ENCODE measurements around the gene NME9. TPM values are rescaled to one million over a fixed set of nuclear protein-coding genes. Genes with fewer than 3 reads are reported as not detected.

Gene NME9
- total RNA-seq, 6 experiments from 2014 or later: not detected

DNA sequence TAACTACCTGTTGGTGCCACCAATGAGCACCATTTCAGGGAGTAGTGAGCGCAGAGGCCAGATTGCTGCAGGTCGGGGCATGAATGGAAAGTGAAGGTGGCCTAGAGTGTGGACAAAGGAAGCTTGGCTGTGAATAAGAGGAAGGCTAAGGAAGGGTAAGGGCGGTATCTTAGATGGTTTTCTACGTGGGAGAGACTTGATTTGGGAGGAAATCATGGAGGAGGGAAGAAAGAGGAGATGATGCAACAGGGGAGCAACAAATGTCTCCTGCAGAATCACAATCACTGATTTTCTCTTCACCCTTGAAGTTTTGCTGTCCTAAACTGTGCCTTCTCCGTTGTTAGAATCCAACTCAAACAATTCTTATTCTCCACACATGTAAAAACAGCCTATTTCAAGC, 21.8 kb downstream of the NME9 start:
- Mint-ChIP-seq H3K27me3 (ENCODE audit: insufficient read depth) (peaks cover 16% of the 10 kb centered on the region), H3K4me1 (ENCODE audit: low read depth) (no peaks in the 10 kb centered on the region), H3K36me3 (ENCODE audit: low read depth) (peaks cover 11% of the 10 kb centered on the region), H3K27ac (no peak overlapping the region), H3K9me3 (peaks cover 37% of the 10 kb centered on the region), H3K4me3 (no peak overlapping the region)
- DNase-seq: no peak
- TF ChIP-seq, protein P1, sequence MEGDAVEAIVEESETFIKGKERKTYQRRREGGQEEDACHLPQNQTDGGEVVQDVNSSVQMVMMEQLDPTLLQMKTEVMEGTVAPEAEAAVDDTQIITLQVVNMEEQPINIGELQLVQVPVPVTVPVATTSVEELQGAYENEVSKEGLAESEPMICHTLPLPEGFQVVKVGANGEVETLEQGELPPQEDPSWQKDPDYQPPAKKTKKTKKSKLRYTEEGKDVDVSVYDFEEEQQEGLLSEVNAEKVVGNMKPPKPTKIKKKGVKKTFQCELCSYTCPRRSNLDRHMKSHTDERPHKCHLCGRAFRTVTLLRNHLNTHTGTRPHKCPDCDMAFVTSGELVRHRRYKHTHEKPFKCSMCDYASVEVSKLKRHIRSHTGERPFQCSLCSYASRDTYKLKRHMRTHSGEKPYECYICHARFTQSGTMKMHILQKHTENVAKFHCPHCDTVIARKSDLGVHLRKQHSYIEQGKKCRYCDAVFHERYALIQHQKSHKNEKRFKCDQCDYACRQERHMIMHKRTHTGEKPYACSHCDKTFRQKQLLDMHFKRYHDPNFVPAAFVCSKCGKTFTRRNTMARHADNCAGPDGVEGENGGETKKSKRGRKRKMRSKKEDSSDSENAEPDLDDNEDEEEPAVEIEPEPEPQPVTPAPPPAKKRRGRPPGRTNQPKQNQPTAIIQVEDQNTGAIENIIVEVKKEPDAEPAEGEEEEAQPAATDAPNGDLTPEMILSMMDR (IDR thresholded peaks at IDR 0.05): no peak

DNA sequence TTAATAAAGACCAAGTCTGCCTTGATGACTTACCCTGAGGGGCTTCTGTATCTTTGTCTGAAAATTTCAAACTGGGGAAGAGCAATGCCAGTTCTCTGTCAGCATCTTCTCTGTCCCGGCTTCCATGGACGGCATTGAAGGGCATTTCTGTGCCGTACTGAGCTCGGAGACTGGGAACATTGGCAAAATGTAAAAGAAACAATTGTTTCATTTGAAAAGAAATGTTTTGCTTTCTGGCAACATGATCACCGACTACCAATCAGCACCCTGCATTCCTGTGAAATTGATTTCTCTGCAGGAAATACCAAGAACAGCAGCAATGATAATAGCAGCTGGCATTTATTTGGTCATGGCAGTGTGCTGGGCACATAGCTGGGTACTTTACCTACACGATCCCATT, 26.2 kb downstream of the NME9 start:
- Mint-ChIP-seq H3K4me3 (no peak overlapping the region), H3K4me1 (ENCODE audit: low read depth) (no peaks in the 10 kb centered on the region), H3K36me3 (ENCODE audit: low read depth) (peaks cover 9% of the 10 kb centered on the region; the same call in 1 of the 2 replicates), H3K27me3 (ENCODE audit: insufficient read depth) (peaks cover 1% of the 10 kb centered on the region; the same call in 1 of the 2 replicates), H3K9me3 (peaks cover 13% of the 10 kb centered on the region), H3K27ac (no peak overlapping the region)
- no peak for DNase-seq
- TF ChIP-seq, protein P1 (IDR thresholded peaks at IDR 0.05): no peak

DNA sequence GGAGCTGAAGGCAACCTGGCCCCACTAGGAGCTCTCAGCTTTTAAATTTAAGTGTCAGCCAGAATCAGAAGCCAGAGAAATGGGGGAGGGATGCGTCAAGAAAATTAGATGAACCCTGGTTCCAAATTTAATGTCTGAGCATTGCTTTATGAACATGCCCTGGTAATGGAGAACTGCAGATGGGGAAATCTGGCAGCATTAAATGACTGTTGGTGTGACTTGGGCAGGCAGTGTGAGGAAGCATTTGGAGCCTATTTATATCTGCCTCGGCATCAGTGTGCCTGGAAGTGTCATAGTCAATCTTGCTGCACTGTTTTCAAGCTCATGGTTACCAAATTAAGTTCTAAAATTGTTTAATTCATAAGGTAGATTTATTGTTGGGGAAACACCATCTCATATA, 29.0 kb downstream of the NME9 start:
- TF ChIP-seq, protein P1 (IDR thresholded peaks at IDR 0.05): no peak
- Mint-ChIP-seq H3K27ac (no peak overlapping the region), H3K4me1 (ENCODE audit: low read depth) (no peaks in the 10 kb centered on the region), H3K27me3 (ENCODE audit: insufficient read depth) (no peaks in the 10 kb centered on the region), H3K4me3 (no peak overlapping the region), H3K36me3 (ENCODE audit: low read depth) (no peaks in the 10 kb centered on the region), H3K9me3 (no peaks in the 10 kb centered on the region)
- DNase-seq: no peak

DNA sequence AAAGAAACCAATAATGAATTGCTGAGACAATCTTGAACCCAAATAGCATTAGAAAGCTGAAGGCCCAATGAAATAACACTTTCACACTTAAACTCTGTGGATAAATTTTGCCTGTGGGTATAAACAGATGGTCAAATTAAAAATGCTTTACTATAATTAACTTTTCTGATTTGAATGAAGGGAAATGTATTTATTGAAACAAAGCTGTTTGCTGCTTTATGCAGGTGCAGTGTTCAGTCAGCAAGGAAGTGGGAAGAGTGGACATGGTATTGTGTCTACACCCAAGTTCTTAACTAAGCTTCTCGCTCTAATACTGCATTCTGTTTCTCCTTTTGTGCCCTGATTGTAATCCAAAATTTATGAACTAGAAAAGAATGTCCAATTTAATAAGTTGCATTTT, 31.8 kb downstream of the NME9 start:
- TF ChIP-seq, protein P1 (IDR thresholded peaks at IDR 0.05): no peak
- DNase-seq: no peak
- no peaks in the 10 kb centered on the region for H3K4me1 Mint-ChIP-seq (ENCODE audit: low read depth)
- H3K36me3 Mint-ChIP-seq (ENCODE audit: low read depth): no peaks in the 10 kb centered on the region
- no peak overlapping the region for H3K27ac Mint-ChIP-seq
- H3K4me3 Mint-ChIP-seq: no peak overlapping the region
- H3K9me3 Mint-ChIP-seq: no peaks in the 10 kb centered on the region
- H3K27me3 Mint-ChIP-seq (ENCODE audit: insufficient read depth): no peaks in the 10 kb centered on the region

DNA sequence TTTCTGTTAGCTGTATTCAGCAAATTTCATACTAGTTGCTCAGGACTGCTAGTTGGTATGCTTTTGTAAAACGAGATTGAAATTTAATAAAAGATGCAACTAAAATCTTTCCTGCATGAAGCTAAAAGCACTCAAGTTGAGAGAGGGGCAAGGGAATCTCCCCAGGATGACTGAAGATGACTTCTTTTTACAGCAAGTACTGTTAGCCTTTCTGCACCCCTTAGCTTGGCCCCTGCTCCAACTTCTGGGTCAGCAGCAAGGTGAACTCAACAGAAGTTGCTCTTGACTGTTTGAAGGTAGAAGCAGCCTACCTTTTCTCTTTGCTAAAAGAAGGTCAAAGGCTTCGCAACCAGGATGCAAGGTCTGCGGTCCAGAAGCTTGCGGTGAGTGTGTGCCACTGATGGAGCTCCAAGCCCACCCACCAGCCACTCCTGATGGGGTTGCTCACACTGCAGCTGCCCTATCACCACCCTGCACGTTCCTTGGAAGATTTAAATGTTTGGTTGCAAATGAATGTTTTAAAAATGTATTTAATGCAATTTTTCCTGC, 32.5 kb downstream of the NME9 start:
- Mint-ChIP-seq H3K27ac (no peak overlapping the region), H3K36me3 (ENCODE audit: low read depth) (no peaks in the 10 kb centered on the region), H3K4me1 (ENCODE audit: low read depth) (no peaks in the 10 kb centered on the region), H3K9me3 (no peaks in the 10 kb centered on the region), H3K4me3 (no peak overlapping the region), H3K27me3 (ENCODE audit: insufficient read depth) (no peaks in the 10 kb centered on the region)
- no peak for DNase-seq
- TF ChIP-seq, protein P1 (IDR thresholded peaks at IDR 0.05): no peak

DNA sequence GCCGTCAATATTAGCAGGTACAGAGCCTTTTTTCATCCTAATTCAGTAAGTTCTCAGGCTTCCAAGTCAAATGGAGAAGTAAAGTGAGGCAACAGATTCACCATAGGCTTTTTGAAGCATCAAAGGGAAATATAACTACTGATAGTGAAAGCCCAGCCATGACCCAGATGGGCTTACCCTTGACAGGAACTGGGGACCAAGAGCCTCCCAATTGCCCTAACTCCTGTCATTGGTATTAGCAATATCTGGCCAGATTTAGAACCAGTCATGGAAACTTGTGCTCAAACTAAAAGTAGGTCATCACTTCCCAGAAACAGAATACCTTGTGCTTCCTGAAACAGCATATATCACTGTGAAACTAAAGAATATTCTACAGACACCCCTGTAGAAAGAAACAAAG, 33.0 kb downstream of the NME9 start:
- TF ChIP-seq, protein P1 (IDR thresholded peaks at IDR 0.05): no peak
- no peaks in the 10 kb centered on the region for H3K9me3 Mint-ChIP-seq
- H3K27ac Mint-ChIP-seq: no peak overlapping the region
- no peak overlapping the region for H3K4me3 Mint-ChIP-seq
- no peak for DNase-seq
- no peaks in the 10 kb centered on the region for H3K4me1 Mint-ChIP-seq (ENCODE audit: low read depth)
- peaks cover 1% of the 10 kb centered on the region; the same call in 1 of the 2 replicates for H3K36me3 Mint-ChIP-seq (ENCODE audit: low read depth)
- H3K27me3 Mint-ChIP-seq (ENCODE audit: insufficient read depth): no peaks in the 10 kb centered on the region
